Stimulated activated CD8-positive, alpha-beta memory T cell treated with anti-CD3 and anti-CD28 coated beads, Interleukin-4, amount 100 ng/mL, for 24 hours (primary cell): ENCODE measurements around the gene CHID1.
A peak's percentile ranks its signal among the peaks of the same experiment; 100 is the strongest.

Experiments used
- DNase-seq: peaks from one replicate; pipeline ENCODE4 v3.0.0-alpha.2; 2020; ENCODE audit warnings: low read depth

The CHID1 gene

GRCh38 chr11:910044-910588 is 494 bp downstream of the CHID1 start:
- DNase-seq: peak; percentile 46

DNA sequence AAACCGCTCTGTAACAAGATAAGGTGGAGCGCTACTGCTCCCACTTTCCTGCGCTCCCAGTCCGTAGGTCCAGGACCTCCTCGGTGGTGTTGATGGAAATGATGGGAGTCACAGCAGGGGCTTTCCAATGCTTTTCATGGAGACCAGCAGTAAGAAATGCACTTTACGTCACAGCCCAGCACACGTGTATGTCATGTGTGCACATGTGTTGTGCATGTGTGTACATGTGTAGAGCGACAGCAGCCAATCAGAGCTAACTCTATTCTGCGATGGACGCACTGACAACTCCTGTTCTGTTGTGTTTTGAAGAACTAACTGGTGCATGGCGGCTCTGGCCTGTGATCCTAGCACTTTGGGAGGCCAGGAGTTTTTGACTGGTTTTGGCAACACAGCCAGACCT is 1.2 kb downstream of the CHID1 start:
- DNase-seq: no peak

- no peak for DNase-seq
Observed at GRCh38 chr11:908273-908672, 2.3 kb downstream of the CHID1 start.

DNA sequence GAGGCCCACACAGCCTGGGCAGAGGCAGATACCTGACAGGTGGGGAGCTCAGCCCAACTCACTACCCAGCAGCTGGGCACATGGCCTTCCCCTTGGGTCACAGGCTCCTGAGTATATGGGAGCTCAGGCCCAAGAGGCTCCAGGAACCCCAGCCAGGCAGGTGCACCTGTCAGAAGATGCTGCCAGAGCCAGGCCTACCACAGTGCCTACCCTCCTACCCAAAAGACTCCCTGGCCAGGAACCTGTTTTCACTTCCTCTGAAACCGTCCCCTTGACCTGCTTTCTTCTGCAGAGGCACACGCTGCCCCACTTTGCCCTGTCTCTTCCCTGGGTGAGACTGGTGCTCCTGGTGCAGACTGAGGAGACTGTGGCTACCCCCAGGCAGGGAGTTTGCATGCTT is 2.9 kb downstream of the CHID1 start:
- DNase-seq: no peak

DNA sequence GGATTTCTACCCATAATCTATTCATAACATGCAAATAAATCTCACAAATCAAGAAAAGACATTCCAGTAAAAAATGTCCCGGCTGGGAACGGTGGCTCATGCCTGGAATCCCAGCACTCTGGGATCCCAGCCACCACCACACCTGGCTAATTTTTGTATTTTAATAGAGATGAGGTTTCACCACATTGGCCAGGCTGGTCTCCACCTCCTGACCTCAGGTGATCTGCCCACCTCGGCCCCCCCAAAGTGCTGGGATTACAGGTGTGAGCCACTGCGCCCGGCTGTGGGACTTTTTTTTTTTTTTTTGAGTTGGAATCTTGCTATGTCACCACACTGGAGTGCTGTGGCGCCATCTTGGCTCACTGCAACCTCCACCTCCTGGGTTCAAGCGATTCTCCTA is 4.7 kb downstream of the CHID1 start:
- no peak for DNase-seq

GRCh38 chr11:904380-904779 is 6.2 kb downstream of the CHID1 start:
- no peak for DNase-seq

- no peak for DNase-seq
Observed at GRCh38 chr11:901452-902061, 9.1 kb downstream of the CHID1 start.

GRCh38 chr11:900545-900944 is 10.1 kb downstream of the CHID1 start:
- DNase-seq: no peak

DNA sequence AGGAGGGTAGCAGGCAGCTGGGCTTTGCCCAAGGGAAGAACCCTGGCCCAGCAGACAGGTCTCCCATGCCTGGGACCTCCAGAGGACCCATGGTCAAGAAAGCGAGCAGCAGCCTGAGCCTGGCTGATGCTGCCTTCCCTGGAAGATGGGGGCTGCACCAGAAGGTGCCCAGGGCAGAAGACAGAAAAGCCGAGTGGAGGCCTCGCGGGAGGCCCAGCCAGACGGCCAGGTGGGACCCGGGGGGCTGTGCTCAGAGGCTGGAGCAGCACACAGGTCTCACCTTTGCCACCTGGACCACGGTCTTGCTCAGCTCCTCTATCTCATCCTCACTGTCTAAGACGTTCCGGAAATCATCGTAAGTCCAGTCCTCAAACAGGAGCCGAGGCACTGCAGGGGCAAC is 10.9 kb downstream of the CHID1 start:
- DNase-seq: no peak

DNA sequence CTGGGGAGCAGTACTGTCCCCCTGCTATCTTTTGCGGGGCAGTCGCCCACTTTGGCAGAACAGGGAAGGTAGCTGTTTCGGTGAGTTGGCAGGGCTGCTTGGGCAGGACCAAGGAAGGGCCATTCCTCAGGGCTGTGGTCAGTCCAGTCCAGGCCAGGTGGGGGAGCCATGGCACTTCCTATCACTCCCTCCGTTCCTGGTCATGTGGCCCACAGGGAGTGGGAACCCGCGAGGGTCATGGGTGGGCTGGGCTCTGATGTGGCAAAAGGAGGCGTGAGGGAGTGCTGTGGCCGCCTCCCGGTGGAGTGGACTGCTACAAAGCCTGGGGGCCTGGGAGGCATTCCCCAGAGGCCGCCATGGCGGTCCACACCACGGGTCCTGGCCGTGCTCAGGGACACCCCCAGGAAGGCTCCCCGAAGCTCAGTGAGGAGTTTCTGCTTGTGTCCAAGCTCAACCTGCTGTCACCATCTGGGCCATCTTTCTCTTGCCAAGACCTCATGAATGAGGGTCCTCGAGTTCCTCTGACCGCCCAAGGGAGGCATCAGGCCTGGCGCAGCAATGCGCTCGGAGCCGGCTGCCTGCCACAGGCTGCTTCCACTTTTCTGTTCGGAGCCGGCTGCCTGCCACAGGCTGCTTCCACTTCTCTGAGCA is 11.9 kb downstream of the CHID1 start:
- no peak for DNase-seq

DNA sequence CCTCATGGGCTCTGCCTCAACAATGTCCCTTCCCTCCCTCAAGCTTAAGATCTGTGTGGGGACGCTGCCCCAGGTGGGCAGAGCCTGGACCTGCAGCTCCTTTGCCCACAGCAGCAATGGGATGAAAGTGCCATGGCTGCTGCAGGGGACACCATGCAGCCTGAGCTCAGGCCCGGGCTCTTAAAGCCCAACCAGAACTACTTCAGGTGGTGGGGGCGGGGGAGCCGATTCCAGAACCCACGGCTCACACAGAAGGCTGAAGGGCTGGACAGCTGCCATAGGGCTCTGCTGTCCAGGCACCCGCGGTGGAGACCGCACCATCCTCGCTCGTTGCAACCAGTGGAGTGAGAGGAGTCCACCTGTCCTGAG is 12.5 kb downstream of the CHID1 start:
- no peak for DNase-seq

- DNase-seq: no peak
Observed at GRCh38 chr11:897253-898142, 13.1 kb downstream of the CHID1 start.

DNA sequence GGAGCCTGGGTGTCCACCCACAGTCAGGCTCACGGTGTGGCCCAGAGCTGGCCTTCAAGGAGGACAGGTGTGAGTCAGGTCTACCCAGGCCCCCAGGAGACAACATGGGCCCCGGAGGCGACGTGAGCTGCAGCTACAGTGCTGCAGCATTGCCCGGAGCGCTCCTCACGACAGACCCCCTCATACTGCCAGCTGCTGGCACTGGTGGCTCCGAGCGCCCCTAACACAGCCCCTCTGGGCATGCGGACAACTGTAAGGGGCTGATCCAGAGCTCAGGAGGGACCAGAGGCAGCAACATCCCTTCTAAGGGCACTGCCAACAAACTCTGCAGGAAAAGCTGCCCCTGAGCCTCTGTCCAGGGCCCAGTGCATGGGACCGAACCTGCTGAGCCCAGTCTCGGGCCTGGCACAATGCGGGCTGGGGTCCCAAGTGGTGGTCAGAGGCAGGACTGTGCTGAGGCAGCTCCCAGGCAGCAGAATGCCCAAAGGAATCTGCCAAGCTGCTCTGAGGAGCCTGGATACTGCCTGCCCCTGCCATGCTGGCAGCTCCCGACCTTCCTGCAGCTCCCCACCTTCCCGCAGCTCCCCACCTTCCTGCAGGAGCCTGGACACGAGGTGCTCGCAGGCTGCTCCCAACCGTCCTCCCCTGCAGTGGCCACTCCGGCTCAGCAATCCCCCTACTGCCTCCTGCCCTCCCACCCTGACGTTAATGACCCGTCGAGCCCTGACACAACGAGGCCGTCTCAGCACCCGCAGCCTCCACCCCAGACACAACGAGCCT is 15.1 kb downstream of the CHID1 start:
- no peak for DNase-seq

GRCh38 chr11:894575-895201 is 15.9 kb downstream of the CHID1 start:
- no peak for DNase-seq

DNA sequence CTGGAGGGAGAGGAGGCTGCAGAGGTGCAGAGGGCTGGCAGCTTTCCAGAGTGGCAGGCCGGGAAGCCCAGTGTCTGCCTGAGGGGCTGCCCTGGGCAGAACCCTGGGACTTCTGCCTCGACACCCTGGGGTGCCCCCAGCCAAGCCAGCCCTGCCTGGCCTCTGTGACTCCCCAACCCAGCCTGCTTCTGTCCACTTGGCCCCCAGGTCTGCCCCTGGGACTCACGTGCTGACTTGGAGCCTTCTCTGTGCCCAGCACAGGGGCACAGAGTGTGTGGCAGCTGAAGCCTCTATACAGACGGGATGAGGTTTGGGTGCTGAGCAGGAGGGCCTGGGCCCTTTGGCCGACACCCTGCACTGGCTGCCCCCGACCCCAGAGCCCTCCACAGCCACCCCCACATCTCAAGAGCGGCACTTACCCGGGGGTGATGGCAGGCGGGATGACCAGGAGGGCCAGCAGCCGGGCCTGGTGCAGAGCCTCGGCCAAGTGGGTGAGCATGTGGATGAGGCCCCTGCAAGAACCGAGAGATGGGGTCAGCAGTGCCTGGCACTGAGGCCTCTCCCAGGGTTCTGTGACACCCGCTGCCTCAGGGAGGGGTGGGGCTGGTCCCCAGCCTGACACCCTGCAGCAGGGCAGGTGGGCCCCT is 17.5 kb downstream of the CHID1 start:
- no peak for DNase-seq

- no peak for DNase-seq
Observed at GRCh38 chr11:890794-891540, 19.6 kb downstream of the CHID1 start.

DNA sequence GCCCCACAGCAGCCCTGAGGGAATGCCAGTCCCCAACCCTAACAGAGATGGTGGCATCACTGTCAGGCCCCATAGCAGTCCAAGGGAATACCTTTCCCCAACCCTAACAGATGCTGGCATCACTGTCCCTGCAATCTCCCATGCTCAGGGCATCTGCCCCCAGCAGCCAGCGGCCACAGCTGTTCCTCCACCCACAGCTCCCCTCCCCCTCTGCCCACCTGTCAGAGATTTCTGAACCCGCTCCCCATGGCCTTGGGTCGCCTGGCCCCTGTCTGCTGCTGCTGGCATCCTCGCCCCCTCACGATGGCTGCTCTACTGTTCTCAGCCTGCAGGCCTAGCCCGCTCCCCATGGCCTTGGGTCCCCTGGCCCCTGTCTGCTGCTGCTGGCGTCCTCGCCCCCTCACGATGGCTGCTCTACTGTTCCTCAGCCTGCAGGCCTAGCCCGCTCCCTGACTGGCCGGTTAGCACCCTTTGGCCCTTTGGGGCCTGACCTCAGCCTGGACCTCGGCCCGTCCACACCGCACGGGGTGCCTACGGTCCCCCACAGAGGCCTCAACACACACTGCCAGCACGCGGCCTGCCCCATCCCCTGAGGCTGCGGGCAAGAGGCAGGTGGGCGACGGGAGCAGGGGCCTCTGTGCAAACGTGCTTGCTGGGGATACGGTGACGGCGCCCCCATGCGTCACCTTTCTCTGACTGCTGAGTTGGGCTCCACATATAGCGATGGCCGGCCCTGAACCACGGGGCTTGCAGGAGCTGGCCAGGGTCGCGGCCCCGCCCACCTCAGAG is 20.7 kb downstream of the CHID1 start:
- no peak for DNase-seq

DNA sequence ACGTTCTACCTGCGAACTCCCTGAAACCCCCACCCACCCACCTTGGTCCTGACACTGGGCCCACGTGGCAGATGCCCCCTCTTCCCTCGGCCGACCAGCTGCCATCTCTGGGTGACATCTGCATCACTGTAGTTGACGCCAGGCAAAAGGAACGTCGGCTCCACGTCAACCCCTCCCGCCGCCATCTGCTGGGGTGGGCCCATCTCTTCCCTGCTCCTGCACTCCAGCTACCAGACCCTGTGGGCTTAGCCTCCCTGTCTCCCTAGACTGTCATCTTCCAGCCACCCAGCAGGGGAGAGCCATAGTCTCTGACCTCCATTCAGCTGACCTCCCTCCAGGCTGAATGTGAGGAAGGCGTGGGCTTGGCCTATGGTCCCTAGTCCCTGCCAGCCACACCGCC is 21.4 kb downstream of the CHID1 start:
- DNase-seq: no peak
